Lower lobe of right lung (tissue), 2 donors: ENCODE data around the gene VWA8. TPM values are rescaled to one million over a fixed set of nuclear protein-coding genes. Genes with fewer than 3 reads are reported as not detected.

ENCODE experiments used
- ATAC-seq, 2 donors: fragments of 200-7000 bp; cut with Tn5 transposase; one replicate each; pipeline ENCODE4 v1.9.1; 2020 to 2022; ENCODE audit warnings: mild to moderate bottlenecking in 2 of 2, moderate library complexity in 2 of 2
- DNase-seq: peaks from one replicate; pipeline ENCODE4 v3.0.0-alpha.2; 2020
- H3K27ac ChIP-seq: fragments of 200-600 bp; one replicate; pipeline ENCODE4 v1.8.0; 2022
- H3K27me3 ChIP-seq: fragments of 200-600 bp; one replicate; pipeline ENCODE4 v1.8.0; 2022; ENCODE audit warnings: low read depth
- H3K36me3 ChIP-seq: fragments of 200-600 bp; one replicate; pipeline ENCODE4 v1.8.0; 2022; ENCODE audit warnings: mild to moderate bottlenecking
- H3K4me1 ChIP-seq: fragments of 200-600 bp; one replicate; pipeline ENCODE4 v1.8.0; 2022
- H3K4me3 ChIP-seq: fragments of 200-600 bp; one replicate; pipeline ENCODE4 v1.8.0; 2022; ENCODE audit warnings: mild to moderate bottlenecking
- H3K9me3 ChIP-seq: fragments of 200-600 bp; one replicate; pipeline ENCODE4 v1.8.0; 2022
- intact Hi-C: fragments of 100-400 bp; cut with DNase I; formaldehyde crosslinking; loops from one replicate; pipeline ENCODE4 v1.11.0; 2022
- total RNA-seq: library from RNA; stranded (reverse); fragmentation: NEBNext Ultra II Directional; extraction: Animal tissue kit (Norgen Biotek cat#: 25700); gene quantifications from one replicate; pipeline ENCODE4 v1.2.1, GENCODE V29; 2021
- TF ChIP-seq, protein P1 (sequence below): fragments of 200-600 bp; IDR thresholded peaks from one replicate; pipeline ENCODE4 v1.8.0; 2022; ENCODE audit warnings: antibody characterized with exemption, mild to moderate bottlenecking
- donor health status: DM: no; HTN: yes; CAD: no; lungs with severe emphysema.

The VWA8 gene
- total RNA-seq, 1 donor from 2014 or later = 18.2 TPM

DNA sequence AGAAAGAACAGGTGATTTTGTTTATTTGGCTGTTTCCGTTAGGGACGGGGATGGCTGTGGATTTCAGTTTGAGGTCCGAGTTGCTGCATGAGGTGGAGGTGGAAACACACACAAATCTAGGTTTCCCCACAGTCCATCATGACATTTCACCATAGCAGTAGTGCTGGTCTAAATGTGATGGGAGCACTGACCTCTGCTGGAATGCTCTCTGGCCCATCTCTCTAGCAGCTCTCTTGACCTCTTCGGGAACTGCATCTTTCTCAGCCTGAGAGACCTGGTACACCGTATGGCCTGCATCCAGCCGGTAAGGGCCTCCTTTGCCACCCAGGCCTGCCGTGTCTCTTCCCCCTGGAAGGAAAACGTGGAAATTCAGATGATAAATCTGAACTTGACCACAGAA lies 349.5 kb downstream of the VWA8 start:
- DNase-seq (no peak), ATAC-seq (no peak)
- Histone ChIP-seq H3K4me1 (peaks cover 39% of the 10 kb centered on the region), H3K9me3 (no peaks in the 10 kb centered on the region), H3K4me3 (no peak overlapping the region), H3K36me3 (peaks cover 9% of the 10 kb centered on the region), H3K27ac (peak overlapping the region; percentile 82), H3K27me3 (no peaks in the 10 kb centered on the region)
- TF ChIP-seq, protein P1, sequence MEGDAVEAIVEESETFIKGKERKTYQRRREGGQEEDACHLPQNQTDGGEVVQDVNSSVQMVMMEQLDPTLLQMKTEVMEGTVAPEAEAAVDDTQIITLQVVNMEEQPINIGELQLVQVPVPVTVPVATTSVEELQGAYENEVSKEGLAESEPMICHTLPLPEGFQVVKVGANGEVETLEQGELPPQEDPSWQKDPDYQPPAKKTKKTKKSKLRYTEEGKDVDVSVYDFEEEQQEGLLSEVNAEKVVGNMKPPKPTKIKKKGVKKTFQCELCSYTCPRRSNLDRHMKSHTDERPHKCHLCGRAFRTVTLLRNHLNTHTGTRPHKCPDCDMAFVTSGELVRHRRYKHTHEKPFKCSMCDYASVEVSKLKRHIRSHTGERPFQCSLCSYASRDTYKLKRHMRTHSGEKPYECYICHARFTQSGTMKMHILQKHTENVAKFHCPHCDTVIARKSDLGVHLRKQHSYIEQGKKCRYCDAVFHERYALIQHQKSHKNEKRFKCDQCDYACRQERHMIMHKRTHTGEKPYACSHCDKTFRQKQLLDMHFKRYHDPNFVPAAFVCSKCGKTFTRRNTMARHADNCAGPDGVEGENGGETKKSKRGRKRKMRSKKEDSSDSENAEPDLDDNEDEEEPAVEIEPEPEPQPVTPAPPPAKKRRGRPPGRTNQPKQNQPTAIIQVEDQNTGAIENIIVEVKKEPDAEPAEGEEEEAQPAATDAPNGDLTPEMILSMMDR = no peak
- intact Hi-C loops = no loop called here

DNA sequence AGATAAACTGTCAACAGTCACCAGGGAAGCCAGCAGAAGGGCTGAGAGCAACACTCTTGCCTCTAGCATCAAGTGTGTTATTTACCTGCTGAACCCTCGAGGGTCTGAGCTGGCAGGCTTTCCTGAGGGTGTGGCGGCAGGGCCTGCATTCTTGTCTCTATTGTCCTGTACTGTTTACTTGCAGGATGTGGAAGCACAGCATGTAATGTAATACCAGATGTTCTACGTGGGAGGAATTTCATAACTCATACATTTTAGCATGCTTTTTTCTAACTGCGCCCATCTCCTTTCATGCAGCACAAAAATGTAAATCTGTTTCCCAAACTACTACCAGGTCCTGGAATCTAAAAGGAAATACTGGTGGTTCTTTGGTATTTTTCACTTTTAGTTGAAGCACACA lies 350.5 kb downstream of the VWA8 start:
- Histone ChIP-seq H3K27me3 (no peaks in the 10 kb centered on the region), H3K36me3 (peaks cover 9% of the 10 kb centered on the region), H3K9me3 (no peaks in the 10 kb centered on the region), H3K4me3 (no peak overlapping the region), H3K4me1 (peaks cover 39% of the 10 kb centered on the region), H3K27ac (peak overlapping the region; percentile 82)
- TF ChIP-seq, protein P1 = no peak
- DNase-seq (peak; percentile 87), ATAC-seq (peak; percentile 89 to 92)
- intact Hi-C loops = no loop called here

DNA sequence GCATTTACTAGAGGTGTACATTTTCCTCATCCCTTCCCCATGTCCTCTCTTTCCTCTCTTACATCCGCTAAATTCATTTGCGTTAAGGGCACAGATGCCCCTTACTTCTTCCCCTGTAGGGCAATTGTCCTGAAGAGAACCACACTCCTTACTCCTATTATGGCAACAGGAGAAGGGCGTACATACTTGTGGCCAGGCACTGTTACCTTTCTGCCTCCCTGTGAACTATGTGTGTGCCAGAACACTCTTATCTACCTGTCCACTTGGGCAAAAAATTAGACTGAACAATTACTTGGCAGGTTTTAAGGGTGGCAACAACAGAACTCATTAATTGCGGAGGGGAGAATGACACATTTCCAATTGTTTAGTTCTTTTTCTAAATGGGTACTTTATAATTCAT lies 351.1 kb downstream of the VWA8 start:
- DNase-seq (no peak), ATAC-seq (peak; percentile 74 to 79)
- H3K27ac ChIP-seq = peak overlapping the region; percentile 82
- intact Hi-C loops = no loop called here
- H3K36me3 ChIP-seq = peaks cover 9% of the 10 kb centered on the region
- TF ChIP-seq, protein P1 = no peak
- H3K4me1 ChIP-seq = peaks cover 33% of the 10 kb centered on the region
- H3K9me3 ChIP-seq = no peaks in the 10 kb centered on the region
- no peaks in the 10 kb centered on the region for H3K27me3 ChIP-seq
- no peak overlapping the region for H3K4me3 ChIP-seq

DNA sequence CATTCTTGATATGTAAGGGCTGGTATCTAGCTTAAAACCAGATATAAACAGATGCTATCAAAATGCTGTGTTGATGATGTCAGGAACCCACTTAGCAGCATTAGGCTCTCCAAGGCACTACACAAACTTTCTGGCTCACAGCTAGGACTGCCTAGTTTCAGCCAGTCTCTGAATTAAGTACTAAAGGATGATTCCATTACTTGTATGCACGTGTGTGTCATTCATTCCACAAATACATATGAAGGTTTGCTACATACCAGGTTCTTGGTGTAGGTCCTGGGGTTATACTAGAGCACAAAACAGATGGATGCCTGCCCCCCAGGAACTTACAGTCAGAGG lies 352.1 kb downstream of the VWA8 start:
- TF ChIP-seq, protein P1 = no peak
- ATAC-seq = peak in 1 of 2 donors; percentile 44
- Histone ChIP-seq H3K9me3 (no peaks in the 10 kb centered on the region), H3K27ac (peak overlapping the region; percentile 82), H3K36me3 (no peaks in the 10 kb centered on the region), H3K4me1 (peaks cover 25% of the 10 kb centered on the region), H3K27me3 (no peaks in the 10 kb centered on the region), H3K4me3 (no peak overlapping the region)
- no peak for DNase-seq
- intact Hi-C loops = no loop called here

DNA sequence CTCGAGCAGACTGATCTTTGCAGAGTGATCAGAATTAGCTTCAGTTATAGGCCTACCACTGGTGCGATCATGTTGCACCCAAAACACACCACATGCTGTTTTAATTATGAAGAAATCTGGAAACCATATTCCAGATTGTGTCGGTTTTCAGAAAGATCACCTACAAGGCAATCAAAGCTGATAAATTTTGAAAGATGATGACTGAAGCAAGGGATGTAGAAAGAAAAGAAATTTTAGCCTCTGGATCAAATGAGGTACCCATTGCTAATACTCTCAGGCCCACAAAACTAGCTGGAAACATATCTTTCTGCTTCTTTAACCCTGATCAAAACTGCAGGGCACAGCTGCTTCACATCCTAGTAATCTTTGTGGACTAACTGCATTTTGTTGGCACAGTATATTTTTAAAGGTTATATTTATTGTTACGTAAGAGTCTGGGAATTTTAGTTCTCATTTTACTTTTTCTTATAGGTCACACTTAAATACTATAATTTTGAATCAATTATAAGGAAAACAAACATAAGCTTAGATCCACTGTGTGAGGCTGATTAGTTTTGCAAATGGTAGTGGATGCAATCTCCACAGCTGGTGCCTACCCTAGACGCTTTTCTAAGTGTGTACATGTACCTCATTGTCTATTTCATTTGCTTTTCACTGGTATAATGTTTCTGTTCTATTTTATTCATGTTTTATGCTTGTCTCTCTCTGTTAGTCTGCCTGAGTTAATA lies 352.6 kb downstream of the VWA8 start:
- H3K27me3 ChIP-seq = no peaks in the 10 kb centered on the region
- peaks cover 19% of the 10 kb centered on the region for H3K4me1 ChIP-seq
- intact Hi-C loops = no loop called here
- H3K9me3 ChIP-seq = no peaks in the 10 kb centered on the region
- H3K36me3 ChIP-seq = no peaks in the 10 kb centered on the region
- DNase-seq = no peak
- no peak overlapping the region for H3K4me3 ChIP-seq
- TF ChIP-seq, protein P1 = no peak
- no peak for ATAC-seq
- peak overlapping the region; percentile 82 for H3K27ac ChIP-seq
